Upper lobe of left lung (tissue), 6 donors: ENCODE results near the gene MYH9. TPM values are rescaled to one million over a fixed set of nuclear protein-coding genes. Genes with fewer than 3 reads are reported as not detected.

Experiments used
- ATAC-seq, 2 donors: fragments of 200-7000 bp; cut with Tn5 transposase; one replicate each; pipeline ENCODE4 v1.9.1; 2022; ENCODE audit warnings: mild to moderate bottlenecking in 2 of 2, moderate library complexity in 2 of 2; ENCODE audit not compliant: low FRiP score in 2 of 2
- DNase-seq, 2 donors: peaks; one replicate each; pipeline ENCODE4 v3.0.0-alpha.2; 2019 to 2020
- H3K27ac ChIP-seq, 4 donors: fragments of 200-600 bp; sonication (generic); one replicate each; pipeline ENCODE4 v1.5.1; 2016 to 2019
- H3K27me3 ChIP-seq, 4 donors: fragments of 200-600 bp; sonication (generic); one replicate each; pipeline ENCODE4 v1.5.1; 2017 to 2019
- H3K36me3 ChIP-seq, 4 donors: fragments of 200-600 bp; sonication (generic); one replicate each; pipeline ENCODE4 v1.5.1; 2016 to 2019
- H3K4me1 ChIP-seq, 4 donors: fragments of 200-600 bp; sonication (generic); one replicate each; pipeline ENCODE4 v1.5.1; 2018 to 2019
- H3K4me3 ChIP-seq, 4 donors: fragments of 200-600 bp; sonication (generic); one replicate each; pipeline ENCODE4 v1.5.1; 2017 to 2019; ENCODE audit warnings: mild to moderate bottlenecking in 2 of 4, moderate library complexity in 1 of 4
- H3K9me3 ChIP-seq, 4 donors: fragments of 200-600 bp; sonication (generic); one replicate each; pipeline ENCODE4 v1.5.1; 2018 to 2019
- EP300 ChIP-seq, 4 donors: sonication (generic); formaldehyde crosslinking; IDR thresholded peaks; one replicate each; pipeline ENCODE4 v1.5.1; 2017; ENCODE audit warnings: antibody characterized with exemption in 4 of 4, control low read depth in 2 of 4
- POLR2A ChIP-seq, 4 donors: fragments of 450-650 bp; IDR thresholded peaks; one replicate each; pipeline ENCODE4 v1.5.1; 2016 to 2017; ENCODE audit warnings: antibody characterized with exemption in 4 of 4, mild to moderate bottlenecking in 2 of 4
- POLR2AphosphoS5 ChIP-seq, 2 donors: sonication (generic); formaldehyde crosslinking; IDR thresholded peaks; one replicate each; pipeline ENCODE4 v1.5.1; 2017; ENCODE audit warnings: antibody characterized with exemption in 2 of 2
- WGBS, 2 donors: methylation state at CpG; one replicate each; pipeline ENCODE4 v1.1.5; 2017 to 2018; 5-methylcytosine and 5-hydroxymethylcytosine counted together
- total RNA-seq, 6 donors: library from RNA; depleted of rRNA in 4 of 6; stranded (reverse); fragments of >200 nt in 4 of 6; gene quantifications; one replicate each; pipeline versions ENCODE4 v1.1.0 to v1.2.1, GENCODE V29; 2016 to 2021
- TF ChIP-seq, protein P1 (sequence below), 6 experiments: fragments of 450-650 bp in 4 of 6; fragments of 200-600 bp in 2 of 6; sonication (generic) in 2 of 6; IDR thresholded peaks; one replicate each; pipeline ENCODE4 v1.5.1; 2016 to 2019; ENCODE audit warnings: antibody characterized with exemption in 6 of 6
- donor health status: DM: no; HTN: no; CAD: no; lungs with moderate emphysema.
- donor health status: DM: no; HTN: yes; CAD: no; lungs with severe emphysema.

Gene MYH9
- total RNA-seq, result 100 to 1,000 TPM; 486 to 925 (median 599) TPM

DNA sequence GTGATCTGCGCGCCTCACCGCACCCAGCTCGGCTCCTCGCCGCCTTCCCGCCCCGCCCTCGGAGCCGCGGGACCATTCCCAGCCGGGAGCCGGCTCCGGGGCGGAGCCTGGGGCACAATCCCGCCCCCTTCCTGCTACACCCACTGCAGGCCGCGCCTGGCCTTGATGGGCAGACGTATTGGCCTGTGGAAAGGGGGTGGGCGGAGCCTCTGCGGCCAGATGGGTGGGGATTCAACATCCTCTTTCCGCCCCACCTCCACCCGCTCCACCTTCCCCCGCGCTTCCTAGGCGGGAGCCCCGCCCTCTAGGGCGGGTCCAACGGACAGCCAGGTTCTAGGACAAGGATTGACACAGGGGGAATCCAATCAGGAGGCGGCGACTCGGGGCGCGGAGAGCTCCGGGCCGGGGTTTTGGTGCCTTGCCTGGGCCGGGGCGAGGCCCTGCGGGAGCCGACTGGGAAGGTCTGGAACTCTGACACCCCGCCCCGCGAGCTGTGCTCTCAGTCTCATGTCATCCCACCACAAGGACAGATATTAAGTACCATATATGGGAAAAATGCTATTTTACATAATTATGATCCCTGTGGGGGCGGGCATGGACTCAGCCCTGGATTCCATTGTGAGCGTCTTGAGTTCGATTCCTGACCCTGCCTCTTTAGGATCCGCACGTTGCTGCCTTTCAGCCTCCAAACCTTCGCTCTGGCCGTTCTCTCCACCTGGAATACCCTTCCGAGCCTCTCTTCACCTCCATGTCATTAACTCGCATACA, at the start of gene MYH9:
Gene MYH9, minus strand, starts transcription at position 9 of the 768 bp plus-strand sequence. CDS start 38,731 bp downstream, outside the sequence.
- WGBS, 2 donors, result 4 to 5% methylated on average over 30 to 47 of the region's 52 CpGs
- Histone ChIP-seq H3K9me3 (no peaks in the 10 kb centered on the region), H3K4me1 (peaks cover 20 to 43% (median 32%) of the 10 kb centered on the region in 4 donors)

GRCh38 chr22:36435516-36436415, 48.0 kb upstream of the MYH9 start:
- peak overlapping the region in 3 of 4 donors; percentile 42 to 83 (median 72) for H3K27ac ChIP-seq
- ATAC-seq (peak; percentile 37 to 72), DNase-seq (peak in 1 of 2 donors; percentile 76)
- peaks cover 27 to 52% (median 36%) of the 10 kb centered on the region in 4 donors for H3K4me1 ChIP-seq
- 32 to 55% methylated on average over 16 of the region's 16 CpGs for WGBS, 2 donors
- H3K36me3 ChIP-seq, result no peaks in the 10 kb centered on the region
- TF ChIP-seq, protein P1, sequence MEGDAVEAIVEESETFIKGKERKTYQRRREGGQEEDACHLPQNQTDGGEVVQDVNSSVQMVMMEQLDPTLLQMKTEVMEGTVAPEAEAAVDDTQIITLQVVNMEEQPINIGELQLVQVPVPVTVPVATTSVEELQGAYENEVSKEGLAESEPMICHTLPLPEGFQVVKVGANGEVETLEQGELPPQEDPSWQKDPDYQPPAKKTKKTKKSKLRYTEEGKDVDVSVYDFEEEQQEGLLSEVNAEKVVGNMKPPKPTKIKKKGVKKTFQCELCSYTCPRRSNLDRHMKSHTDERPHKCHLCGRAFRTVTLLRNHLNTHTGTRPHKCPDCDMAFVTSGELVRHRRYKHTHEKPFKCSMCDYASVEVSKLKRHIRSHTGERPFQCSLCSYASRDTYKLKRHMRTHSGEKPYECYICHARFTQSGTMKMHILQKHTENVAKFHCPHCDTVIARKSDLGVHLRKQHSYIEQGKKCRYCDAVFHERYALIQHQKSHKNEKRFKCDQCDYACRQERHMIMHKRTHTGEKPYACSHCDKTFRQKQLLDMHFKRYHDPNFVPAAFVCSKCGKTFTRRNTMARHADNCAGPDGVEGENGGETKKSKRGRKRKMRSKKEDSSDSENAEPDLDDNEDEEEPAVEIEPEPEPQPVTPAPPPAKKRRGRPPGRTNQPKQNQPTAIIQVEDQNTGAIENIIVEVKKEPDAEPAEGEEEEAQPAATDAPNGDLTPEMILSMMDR (IDR thresholded peaks at IDR 0.05), result no peak
- peak in 1 of 2 donors; percentile 2 for TF ChIP-seq POLR2AphosphoS5 (IDR thresholded peaks at IDR 0.05)
- no peaks in the 10 kb centered on the region for H3K9me3 ChIP-seq
- no peaks in the 10 kb centered on the region for H3K27me3 ChIP-seq
- H3K4me3 ChIP-seq, result no peak overlapping the region

More for the DNA sequence above, at the start of gene MYH9:
- Histone ChIP-seq H3K4me3 (peak within 1 kb of the TSS; percentile 45 to 99 (median 80)), H3K27me3 (no peaks in the 10 kb centered on the region), H3K27ac (peak within 1 kb of the TSS; percentile 92 to 100 (median 96)), H3K36me3 (peaks cover 0 to 26% (median 2%) of the 10 kb centered on the region in 4 donors)
- DNase-seq (peak; percentile 98 to 100), ATAC-seq (peak; percentile 96 to 99)
- TF ChIP-seq POLR2AphosphoS5 (IDR thresholded peaks at IDR 0.05) (peak; percentile 98 to 99), POLR2A (IDR thresholded peaks at IDR 0.05) (peak in 1 of 4 donors; percentile 100), EP300 (IDR thresholded peaks at IDR 0.05) (no peak)
- TF ChIP-seq, protein P1 (IDR thresholded peaks at IDR 0.05), result peak in 2 of 6 experiments; percentile 2 to 11

DNA sequence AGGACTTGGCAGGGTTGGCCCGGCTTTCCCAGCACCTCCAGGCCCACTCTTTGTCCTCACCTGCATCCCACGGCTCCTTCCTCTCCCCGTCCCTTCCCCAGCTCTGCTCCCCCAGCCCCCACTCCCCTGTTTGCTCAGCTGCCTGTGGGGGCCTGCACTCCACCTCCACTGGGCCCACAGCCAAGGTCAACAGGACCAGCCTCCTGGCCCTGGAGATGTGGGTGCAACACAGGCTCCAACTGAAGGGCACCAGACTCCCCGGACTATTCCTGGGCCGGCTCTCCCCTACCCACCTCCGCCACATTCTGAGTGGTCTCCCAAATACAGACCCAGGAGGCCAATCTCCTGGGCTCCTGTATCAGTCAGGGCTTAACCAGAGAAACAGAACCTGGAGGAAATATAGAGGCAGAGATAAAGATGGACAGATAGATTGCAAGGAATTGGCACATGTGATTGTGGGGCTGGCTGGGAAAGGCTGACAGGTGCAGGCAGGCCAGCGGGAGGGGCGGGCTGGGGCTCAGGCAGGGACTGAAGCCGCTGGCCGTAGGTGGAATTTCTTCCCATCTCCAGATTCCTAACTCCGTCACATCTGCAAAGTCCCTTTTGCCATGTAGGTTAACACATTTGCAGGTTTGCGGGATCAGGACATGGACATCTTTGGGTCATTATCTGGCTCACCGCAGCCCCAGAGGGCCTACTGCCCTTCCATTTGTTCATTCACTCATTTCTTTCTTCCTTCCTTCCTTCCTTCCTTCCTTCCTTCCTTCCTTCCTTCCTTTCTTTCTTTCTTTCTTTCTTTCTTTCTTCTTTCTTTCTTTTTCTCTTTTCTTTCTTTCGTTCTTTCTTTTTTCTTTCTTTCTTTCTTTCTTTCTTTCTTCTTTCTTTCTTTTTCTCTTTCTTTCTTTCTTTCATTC, 45.8 kb upstream of the MYH9 start:
- Histone ChIP-seq H3K9me3 (no peaks in the 10 kb centered on the region), H3K4me3 (no peak overlapping the region), H3K27me3 (no peaks in the 10 kb centered on the region), H3K27ac (peak overlapping the region in 3 of 4 donors; percentile 32 to 68 (median 38)), H3K36me3 (no peaks in the 10 kb centered on the region), H3K4me1 (peaks cover 27 to 46% (median 36%) of the 10 kb centered on the region in 4 donors)
- WGBS, 2 donors, result 55 to 80% methylated on average over 13 to 14 of the region's 14 CpGs
- ATAC-seq (peak; percentile 9 to 36), DNase-seq (no peak)
- no peak for TF ChIP-seq POLR2AphosphoS5 (IDR thresholded peaks at IDR 0.05)
- no peak for TF ChIP-seq EP300 (IDR thresholded peaks at IDR 0.05)
- no peak for TF ChIP-seq POLR2A (IDR thresholded peaks at IDR 0.05)
- TF ChIP-seq, protein P1 (IDR thresholded peaks at IDR 0.05), result no peak

DNA sequence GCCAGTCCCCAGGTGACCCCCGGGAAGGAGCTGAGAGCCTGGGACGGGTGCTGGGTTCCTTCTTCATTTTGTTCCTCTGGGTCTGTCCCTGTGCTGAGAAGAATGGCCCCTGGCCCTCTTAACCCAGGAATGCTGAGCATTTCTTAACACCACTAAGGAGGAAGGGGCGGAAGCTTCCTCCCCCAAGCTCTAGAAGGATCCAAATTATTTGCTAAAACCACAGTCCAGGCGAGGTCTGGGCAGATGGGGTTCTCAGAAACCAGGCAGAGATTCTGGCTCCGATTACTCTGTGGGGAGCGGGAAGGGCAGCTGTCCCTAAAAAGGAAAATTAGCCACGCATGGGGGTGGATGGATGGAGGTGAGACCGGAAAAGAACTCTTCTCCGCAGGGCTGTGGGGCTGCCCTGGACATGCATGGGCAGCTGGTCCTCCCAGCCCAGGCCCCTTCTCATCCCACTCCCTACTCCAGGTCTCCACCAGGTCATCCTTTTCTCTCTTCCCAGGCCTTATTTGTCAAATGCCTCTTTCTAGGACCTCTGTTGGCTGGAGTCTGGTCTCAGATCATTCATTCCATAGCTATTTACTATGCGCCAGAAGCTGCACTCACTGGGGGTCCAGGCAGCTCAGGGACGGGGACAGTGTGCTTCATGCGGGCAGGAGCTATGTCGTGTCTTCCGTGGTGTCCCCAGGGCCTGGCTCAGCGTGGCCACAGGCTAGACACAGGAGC, 45.0 kb upstream of the MYH9 start:
- Histone ChIP-seq H3K27me3 (no peaks in the 10 kb centered on the region), H3K36me3 (no peaks in the 10 kb centered on the region), H3K27ac (peak overlapping the region; percentile 32 to 68 (median 40)), H3K4me3 (no peak overlapping the region), H3K9me3 (no peaks in the 10 kb centered on the region), H3K4me1 (peaks cover 27 to 46% (median 36%) of the 10 kb centered on the region in 4 donors)
- ATAC-seq, result peak; percentile 31 to 43
- TF ChIP-seq EP300 (IDR thresholded peaks at IDR 0.05) (no peak), POLR2AphosphoS5 (IDR thresholded peaks at IDR 0.05) (no peak), POLR2A (IDR thresholded peaks at IDR 0.05) (no peak)
- TF ChIP-seq, protein P1 (IDR thresholded peaks at IDR 0.05), result no peak
- DNase-seq, result no peak
- 59 to 72% methylated on average over 15 of the region's 15 CpGs for WGBS, 2 donors
